Measurements from ENCODE around the gene PCSK5. TPM values are rescaled to one million over a fixed set of nuclear protein-coding genes. Genes with fewer than 3 reads are reported as not detected.
"Not testable (repeated sequence)": the region's sequence is repeated elsewhere in the genome, so short reads cannot be mapped to it uniquely, and the experiment has no call there.

Gene PCSK5
- total RNA-seq, 4 donors from 2014 or later = 6.5 to 24.3 (median 12.4) TPM

DNA sequence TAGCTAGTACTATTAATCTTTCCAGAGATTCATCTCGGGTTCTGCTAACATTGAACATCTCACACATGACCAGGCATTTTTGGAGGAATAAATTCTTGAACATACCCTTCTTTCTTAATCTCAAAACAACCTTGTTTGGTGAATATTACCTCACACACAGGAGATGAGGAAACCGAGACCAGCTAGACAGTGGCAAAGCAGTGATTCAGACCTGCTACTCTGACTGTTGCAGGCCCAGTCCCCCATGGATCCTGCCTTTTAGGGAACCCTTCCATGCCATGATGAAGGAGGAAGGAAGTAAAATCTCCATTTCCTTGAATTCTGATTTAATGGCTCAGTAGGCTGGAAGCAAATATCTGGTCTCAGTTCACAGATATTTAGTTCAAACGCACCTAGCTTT, 2.6 kb downstream of the PCSK5 start:
- H3K27me3 ChIP-seq = no peaks in the 10 kb centered on the region
- H3K4me1 ChIP-seq = no peaks in the 10 kb centered on the region
- DNase-seq = no peak
- TF ChIP-seq POLR2A (IDR thresholded peaks at IDR 0.05) = no peak
- H3K27ac ChIP-seq = no peak overlapping the region
- H3K36me3 ChIP-seq = no peaks in the 10 kb centered on the region
- intact Hi-C loops (cut with DNase I; ENCODE audit: low total_unique reads) = no loop called here
- H3K9me3 ChIP-seq = no peaks in the 10 kb centered on the region
- peak overlapping the region; percentile 67 to 93 for H3K4me3 ChIP-seq

DNA sequence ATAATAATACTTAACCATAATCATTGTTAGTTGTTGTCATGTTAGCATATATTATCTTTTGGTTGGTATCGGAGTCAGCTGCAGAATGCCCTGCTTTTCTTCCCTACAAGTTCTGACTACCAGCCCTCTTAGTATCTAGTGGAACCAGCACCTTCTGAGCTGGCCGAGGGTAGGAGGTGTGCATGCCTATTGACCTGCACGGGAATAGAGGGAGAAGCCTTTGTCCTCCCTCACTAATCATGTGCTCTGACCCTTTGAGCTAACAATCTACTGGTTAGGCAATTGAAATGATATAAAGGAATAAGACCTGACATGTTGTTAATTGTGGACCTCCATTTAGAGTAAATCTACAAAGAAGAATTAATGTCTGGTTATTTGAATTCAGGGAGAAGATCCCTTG, 4.1 kb downstream of the PCSK5 start:
- Histone ChIP-seq H3K4me1 (no peaks in the 10 kb centered on the region), H3K36me3 (no peaks in the 10 kb centered on the region), H3K27me3 (no peaks in the 10 kb centered on the region), H3K27ac (no peak overlapping the region), H3K9me3 (no peaks in the 10 kb centered on the region), H3K4me3 (no peak overlapping the region)
- intact Hi-C loops (cut with DNase I; ENCODE audit: low total_unique reads) = no loop called here
- DNase-seq = no peak
- TF ChIP-seq, protein P1, sequence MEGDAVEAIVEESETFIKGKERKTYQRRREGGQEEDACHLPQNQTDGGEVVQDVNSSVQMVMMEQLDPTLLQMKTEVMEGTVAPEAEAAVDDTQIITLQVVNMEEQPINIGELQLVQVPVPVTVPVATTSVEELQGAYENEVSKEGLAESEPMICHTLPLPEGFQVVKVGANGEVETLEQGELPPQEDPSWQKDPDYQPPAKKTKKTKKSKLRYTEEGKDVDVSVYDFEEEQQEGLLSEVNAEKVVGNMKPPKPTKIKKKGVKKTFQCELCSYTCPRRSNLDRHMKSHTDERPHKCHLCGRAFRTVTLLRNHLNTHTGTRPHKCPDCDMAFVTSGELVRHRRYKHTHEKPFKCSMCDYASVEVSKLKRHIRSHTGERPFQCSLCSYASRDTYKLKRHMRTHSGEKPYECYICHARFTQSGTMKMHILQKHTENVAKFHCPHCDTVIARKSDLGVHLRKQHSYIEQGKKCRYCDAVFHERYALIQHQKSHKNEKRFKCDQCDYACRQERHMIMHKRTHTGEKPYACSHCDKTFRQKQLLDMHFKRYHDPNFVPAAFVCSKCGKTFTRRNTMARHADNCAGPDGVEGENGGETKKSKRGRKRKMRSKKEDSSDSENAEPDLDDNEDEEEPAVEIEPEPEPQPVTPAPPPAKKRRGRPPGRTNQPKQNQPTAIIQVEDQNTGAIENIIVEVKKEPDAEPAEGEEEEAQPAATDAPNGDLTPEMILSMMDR (IDR thresholded peaks at IDR 0.05) = no peak
- TF ChIP-seq POLR2A (IDR thresholded peaks at IDR 0.05) = no peak

DNA sequence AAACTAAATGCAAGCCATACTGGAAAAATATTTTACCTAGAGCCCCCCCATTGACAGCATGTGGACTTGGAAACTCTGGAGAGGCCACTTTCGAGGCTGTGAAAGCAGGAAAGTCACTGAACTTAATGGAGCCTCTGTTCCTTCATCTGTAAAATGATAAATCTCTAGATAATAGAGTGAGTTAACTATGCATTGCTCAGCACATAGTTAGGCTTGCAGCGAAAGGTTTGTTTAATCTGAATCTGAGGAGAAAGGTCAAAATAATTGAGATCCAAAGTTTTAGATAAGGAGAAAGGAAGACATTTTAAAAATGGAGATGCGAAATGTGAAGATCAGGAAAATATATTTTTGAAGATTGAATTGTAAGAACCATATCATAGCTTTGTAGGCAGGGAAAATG, 4.6 kb downstream of the PCSK5 start:
- Histone ChIP-seq H3K27ac (no peak overlapping the region), H3K27me3 (no peaks in the 10 kb centered on the region), H3K9me3 (no peaks in the 10 kb centered on the region), H3K4me1 (no peaks in the 10 kb centered on the region), H3K36me3 (no peaks in the 10 kb centered on the region), H3K4me3 (no peak overlapping the region)
- intact Hi-C loops (cut with DNase I; ENCODE audit: low total_unique reads) = no loop called here
- no peak for TF ChIP-seq POLR2A (IDR thresholded peaks at IDR 0.05)
- TF ChIP-seq, protein P1 (IDR thresholded peaks at IDR 0.05) = no peak
- no peak for DNase-seq

DNA sequence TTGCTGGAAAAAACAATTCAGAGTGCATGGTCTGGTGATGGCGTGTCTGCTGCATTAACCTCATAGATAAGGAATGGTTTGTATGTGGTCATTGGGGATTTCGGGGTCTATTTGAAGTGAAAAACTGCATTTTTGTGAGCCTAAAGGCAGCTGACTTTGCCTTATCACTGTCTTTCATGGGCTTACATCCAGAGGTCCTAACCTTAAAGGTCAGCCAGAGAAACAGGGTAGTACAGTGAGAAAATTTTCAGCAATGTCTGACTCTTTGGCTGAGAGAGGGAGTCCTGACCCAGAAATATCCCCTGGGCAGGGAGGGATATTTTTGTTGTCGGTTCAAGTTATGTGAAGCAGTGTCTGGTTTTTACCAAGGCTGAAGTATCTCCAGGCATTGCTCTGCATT, 5.7 kb downstream of the PCSK5 start:
- no peaks in the 10 kb centered on the region for H3K4me1 ChIP-seq
- H3K9me3 ChIP-seq = no peaks in the 10 kb centered on the region
- intact Hi-C loops (cut with DNase I; ENCODE audit: low total_unique reads) = no loop called here
- H3K4me3 ChIP-seq = no peak overlapping the region
- no peak for DNase-seq
- TF ChIP-seq POLR2A (IDR thresholded peaks at IDR 0.05) = no peak
- TF ChIP-seq, protein P1 (IDR thresholded peaks at IDR 0.05) = no peak
- H3K36me3 ChIP-seq = no peaks in the 10 kb centered on the region
- H3K27ac ChIP-seq = no peak overlapping the region
- no peaks in the 10 kb centered on the region for H3K27me3 ChIP-seq

DNA sequence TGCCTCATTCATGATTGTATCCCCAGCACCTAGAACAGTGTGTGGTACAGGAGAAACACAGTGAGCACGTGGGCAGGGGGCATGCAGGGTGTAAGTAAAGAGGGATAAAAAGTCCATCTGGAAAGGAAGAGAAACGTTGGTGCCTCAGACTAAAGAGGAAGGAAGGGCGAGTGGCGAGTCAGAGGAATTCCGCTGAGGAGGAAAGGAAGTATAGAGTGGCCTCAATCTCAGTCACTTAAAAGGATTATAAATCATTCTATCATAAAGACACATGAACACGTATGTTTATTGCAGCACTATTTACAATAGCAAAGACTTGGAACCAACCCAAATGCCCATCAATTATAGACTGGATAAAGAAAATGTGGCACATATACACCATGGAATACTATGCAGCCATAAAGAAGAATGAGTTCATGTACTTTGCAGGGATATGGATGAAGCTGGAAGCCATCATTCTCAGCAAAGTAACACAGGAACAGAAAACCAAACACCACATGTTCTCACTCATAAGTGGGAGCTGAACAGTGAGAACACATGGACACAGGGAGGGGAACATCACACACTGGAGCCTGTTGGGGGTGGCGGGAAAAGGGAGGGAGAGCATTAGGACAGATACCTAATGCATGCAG, 10.5 kb downstream of the PCSK5 start:
- H3K9me3 ChIP-seq; H3K27me3 ChIP-seq; DNase-seq; H3K4me3 ChIP-seq; H3K27ac ChIP-seq; intact Hi-C loops (cut with DNase I; ENCODE audit: low total_unique reads); H3K4me1 ChIP-seq; H3K36me3 ChIP-seq: not testable (repeated sequence)

GRCh38 chr9:75903785-75904360, 13.4 kb downstream of the PCSK5 start:
- no peak for TF ChIP-seq POLR2A (IDR thresholded peaks at IDR 0.05)
- TF ChIP-seq, protein P1 (IDR thresholded peaks at IDR 0.05) = no peak
- peak; percentile 24 to 31 for DNase-seq

More at GRCh38 chr9:75903785-75904360, 13.4 kb downstream of the PCSK5 start:
- intact Hi-C loops (cut with DNase I; ENCODE audit: low total_unique reads) = no loop called here
- no peaks in the 10 kb centered on the region for H3K9me3 ChIP-seq
- no peaks in the 10 kb centered on the region for H3K4me1 ChIP-seq
- no peaks in the 10 kb centered on the region for H3K27me3 ChIP-seq
- no peaks in the 10 kb centered on the region for H3K36me3 ChIP-seq
- H3K4me3 ChIP-seq = no peak overlapping the region
- H3K27ac ChIP-seq = no peak overlapping the region
